Measurements from ENCODE around the gene PKN3.
A peak's percentile ranks its signal among the peaks of the same experiment; 100 is the strongest.

The PKN3 gene

DNA sequence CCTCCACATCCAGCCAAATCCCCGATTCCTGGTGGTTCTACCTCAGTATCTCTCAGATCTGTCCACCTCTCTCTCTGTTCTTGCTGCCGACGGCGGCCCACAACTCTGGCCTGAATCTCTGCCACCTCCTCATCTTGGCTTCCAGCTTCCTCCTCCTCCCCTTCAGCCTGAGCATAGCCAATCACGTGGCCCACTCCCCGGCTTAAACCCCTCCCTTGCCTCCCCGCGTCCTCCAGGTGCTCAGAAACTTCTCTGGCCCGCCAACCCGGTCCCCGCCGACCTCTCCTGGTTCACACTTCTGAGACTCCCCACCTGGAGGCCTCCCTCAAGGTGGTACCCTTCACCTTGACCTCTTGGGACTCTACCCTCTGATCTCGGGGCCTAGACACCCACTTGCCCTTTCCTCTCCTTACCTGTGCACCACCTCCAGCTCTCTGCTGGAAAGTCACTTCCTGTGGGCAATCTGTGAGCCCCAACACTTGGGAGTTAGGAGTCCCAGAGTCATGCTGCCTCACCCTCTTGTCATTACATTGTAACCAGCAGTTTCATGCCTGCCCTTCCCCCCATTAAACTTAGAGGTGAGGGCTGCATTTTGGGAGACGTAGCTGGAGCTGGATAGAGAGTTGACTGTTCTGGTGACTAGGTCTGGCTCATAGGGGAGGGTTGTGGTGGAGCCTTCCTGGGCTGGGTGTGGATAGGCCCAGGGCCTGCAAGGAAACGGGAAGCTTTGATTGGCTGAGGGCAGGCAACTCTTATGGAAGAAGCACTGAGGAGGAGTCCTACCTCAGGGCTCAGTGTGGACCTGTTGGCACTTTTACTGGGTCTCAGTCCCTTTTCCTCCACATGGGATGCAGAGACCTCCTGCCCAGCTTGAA is 17.7 kb upstream of the PKN3 start:
- peak; percentile 86 for DNase-seq (ENCODE audit: low read depth)
- peak overlapping the region; percentile 92 for H3K4me3 ChIP-seq (ENCODE audit: low read depth, low read length)
- TF ChIP-seq, protein P1, sequence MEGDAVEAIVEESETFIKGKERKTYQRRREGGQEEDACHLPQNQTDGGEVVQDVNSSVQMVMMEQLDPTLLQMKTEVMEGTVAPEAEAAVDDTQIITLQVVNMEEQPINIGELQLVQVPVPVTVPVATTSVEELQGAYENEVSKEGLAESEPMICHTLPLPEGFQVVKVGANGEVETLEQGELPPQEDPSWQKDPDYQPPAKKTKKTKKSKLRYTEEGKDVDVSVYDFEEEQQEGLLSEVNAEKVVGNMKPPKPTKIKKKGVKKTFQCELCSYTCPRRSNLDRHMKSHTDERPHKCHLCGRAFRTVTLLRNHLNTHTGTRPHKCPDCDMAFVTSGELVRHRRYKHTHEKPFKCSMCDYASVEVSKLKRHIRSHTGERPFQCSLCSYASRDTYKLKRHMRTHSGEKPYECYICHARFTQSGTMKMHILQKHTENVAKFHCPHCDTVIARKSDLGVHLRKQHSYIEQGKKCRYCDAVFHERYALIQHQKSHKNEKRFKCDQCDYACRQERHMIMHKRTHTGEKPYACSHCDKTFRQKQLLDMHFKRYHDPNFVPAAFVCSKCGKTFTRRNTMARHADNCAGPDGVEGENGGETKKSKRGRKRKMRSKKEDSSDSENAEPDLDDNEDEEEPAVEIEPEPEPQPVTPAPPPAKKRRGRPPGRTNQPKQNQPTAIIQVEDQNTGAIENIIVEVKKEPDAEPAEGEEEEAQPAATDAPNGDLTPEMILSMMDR (IDR thresholded peaks at IDR 0.05; ENCODE audit: low read depth, low read length), result no peak
- TF ChIP-seq POLR2A (IDR thresholded peaks at IDR 0.05; ENCODE audit: extremely low read depth, insufficient read length) (peak; percentile 91), MYC (IDR thresholded peaks at IDR 0.05; ENCODE audit: low read depth, low read length) (peak; percentile 71)
- TF ChIP-seq, protein P2, sequence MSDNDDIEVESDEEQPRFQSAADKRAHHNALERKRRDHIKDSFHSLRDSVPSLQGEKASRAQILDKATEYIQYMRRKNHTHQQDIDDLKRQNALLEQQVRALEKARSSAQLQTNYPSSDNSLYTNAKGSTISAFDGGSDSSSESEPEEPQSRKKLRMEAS (IDR thresholded peaks at IDR 0.05; ENCODE audit: low read depth, low read length), result peak; percentile 96

DNA sequence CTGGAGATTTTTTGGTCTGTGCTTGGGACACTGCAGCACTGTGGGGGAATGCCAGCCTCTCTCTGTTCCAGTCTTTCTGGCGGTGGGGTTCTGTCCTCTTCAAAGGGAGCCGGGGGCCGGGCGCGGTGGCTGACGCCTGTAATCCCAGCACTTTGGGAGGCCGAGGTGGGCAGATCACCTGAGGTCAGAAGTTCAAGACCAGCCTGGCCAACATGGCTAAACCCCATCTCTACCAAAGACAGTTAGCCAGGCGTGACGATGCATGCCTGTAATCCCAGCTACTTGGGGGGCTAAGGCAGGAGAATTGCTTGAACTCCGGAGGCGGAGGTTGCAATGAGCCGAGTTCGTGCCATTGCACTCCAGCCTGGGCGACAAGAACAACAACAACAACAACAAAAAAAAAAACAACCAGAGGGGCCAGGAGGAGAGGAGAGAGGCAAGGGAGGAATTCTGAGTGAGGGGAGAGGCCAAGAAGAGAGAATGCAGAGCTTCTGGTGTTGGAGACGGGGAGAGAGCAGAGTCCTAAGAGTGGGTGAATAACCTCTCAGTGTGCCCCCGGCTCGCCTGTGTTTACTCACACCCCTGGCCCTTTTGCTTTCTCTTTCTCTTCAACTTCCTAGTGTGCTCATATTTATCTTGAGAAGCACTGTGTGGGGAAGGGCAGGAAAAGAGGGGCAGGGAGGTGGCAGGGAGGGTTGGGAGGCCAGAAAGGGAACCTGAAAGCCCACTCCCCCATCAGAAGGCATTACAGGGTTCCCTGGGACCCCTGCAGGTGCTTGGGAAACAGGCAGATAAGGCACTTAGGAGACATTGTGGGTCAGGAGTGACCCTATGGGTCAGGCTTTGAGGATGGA is 16.4 kb upstream of the PKN3 start:
- TF ChIP-seq, protein P2 (IDR thresholded peaks at IDR 0.05; ENCODE audit: low read depth, low read length), result no peak
- no peak for TF ChIP-seq MYC (IDR thresholded peaks at IDR 0.05; ENCODE audit: low read depth, low read length)
- TF ChIP-seq, protein P1 (IDR thresholded peaks at IDR 0.05; ENCODE audit: low read depth, low read length), result no peak
- peak; percentile 16 for TF ChIP-seq POLR2A (IDR thresholded peaks at IDR 0.05; ENCODE audit: extremely low read depth, insufficient read length)
- H3K4me3 ChIP-seq (ENCODE audit: low read depth, low read length), result peak overlapping the region; percentile 92

DNA sequence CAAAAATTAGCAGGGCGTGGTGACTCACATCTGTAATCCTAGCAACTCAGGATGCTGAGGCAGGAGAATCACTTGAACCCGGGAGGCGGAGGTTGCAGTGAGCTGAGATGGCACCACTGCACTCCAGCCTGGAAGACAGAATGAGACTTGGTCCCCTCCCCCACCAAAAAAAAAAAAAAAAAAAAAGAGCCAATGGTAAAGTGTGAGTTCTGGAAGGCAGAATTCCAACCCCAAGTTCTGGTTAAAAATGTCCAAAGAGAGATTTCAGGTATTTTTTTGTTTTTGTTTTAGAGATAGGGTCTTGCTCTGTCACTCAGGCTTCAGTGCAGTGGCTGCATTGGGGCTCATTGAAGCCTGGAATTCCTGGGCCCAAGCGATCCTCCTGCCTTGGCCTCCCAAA is 14.8 kb upstream of the PKN3 start:
- no peak for DNase-seq (ENCODE audit: low read depth)
- TF ChIP-seq POLR2A (IDR thresholded peaks at IDR 0.05; ENCODE audit: extremely low read depth, insufficient read length) (no peak), MYC (IDR thresholded peaks at IDR 0.05; ENCODE audit: low read depth, low read length) (no peak)
- TF ChIP-seq, protein P1 (IDR thresholded peaks at IDR 0.05; ENCODE audit: low read depth, low read length), result no peak
- TF ChIP-seq, protein P2 (IDR thresholded peaks at IDR 0.05; ENCODE audit: low read depth, low read length), result no peak
- H3K4me3 ChIP-seq (ENCODE audit: low read depth, low read length), result no peak overlapping the region

More for the DNA sequence above, 16.4 kb upstream of the PKN3 start:
- DNase-seq (ENCODE audit: low read depth), result peak; percentile 31

DNA sequence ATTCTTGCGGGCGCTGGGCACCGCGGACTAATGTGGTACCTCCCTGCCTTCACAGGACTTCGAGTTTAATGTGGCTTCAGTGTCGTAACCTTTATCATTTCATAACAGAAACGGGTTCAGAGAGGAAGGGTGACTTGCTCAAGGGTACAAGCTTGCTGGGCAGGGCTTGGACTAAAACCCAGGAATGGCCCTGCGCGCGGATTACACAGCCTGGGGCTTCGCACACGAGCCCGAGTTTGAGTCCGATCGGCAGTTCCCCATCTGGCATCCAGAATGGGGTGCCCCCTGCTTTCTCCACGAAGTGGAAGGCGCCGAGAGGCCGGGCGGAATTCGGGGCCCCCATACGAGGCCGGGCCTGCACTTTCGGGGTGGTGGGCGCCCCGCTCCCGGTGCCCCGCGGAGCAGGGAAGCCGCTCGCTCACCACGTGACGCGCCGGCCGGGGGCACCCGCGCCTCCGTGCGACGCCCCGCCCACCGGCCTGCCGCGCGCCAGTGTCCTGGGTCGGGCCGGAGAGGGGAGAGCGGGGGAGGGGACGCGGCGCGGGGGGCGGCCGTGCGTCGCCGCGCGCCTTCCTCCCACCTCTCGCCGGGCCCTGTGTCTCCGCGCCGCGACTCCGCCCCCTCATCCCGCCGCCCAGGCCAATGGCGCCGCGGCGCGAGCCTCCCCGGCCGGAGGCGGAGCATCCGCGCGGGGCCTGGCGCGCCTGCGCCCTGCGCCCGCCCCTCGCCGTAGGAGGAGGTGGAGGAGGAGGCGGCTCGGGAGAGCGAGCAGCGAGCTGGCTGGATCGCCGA is 13.6 kb upstream of the PKN3 start, which contains the start of gene SET:
SET (plus strand) TSS at position 722 of the 792 bp plus-strand sequence. CDS start 361 bp downstream, outside the sequence.
- peak within 1 kb of the TSS; percentile 68 for H3K4me3 ChIP-seq (ENCODE audit: low read depth, low read length)
- DNase-seq (ENCODE audit: low read depth), result peak; percentile 95
- TF ChIP-seq, protein P2 (IDR thresholded peaks at IDR 0.05; ENCODE audit: low read depth, low read length), result peak; percentile 68; the same call in 1 of the 2 replicates
- TF ChIP-seq MYC (IDR thresholded peaks at IDR 0.05; ENCODE audit: low read depth, low read length) (peak; percentile 77), POLR2A (IDR thresholded peaks at IDR 0.05; ENCODE audit: extremely low read depth, insufficient read length) (peak; percentile 92)
- TF ChIP-seq, protein P1 (IDR thresholded peaks at IDR 0.05; ENCODE audit: low read depth, low read length), result no peak

DNA sequence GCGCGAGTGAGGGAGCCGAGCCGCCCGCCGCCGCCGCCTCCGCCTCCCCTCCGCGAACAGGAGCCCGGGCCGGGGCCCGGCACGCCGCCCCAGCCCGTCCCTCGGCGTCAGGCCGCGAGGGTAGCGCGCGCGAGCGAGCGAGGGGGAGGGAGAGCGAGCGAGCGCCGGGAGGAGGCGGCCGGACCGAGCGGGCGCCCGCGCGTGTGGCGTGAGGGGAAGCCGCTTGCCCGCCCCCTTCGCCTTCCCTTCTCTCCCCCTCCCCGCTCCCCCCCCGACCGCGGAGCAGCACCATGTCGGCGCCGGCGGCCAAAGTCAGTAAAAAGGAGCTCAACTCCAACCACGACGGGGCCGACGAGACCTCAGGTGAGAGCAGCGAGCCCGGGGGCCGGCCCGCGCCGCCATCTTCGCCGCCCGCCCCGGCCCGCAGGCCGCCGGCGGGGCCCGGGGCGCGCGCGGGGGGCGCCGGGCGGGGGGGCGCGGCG is 13.0 kb upstream of the PKN3 start:
- peak overlapping the region; percentile 46 for H3K4me3 ChIP-seq (ENCODE audit: low read depth, low read length)
- DNase-seq (ENCODE audit: low read depth), result no peak
- TF ChIP-seq, protein P2 (IDR thresholded peaks at IDR 0.05; ENCODE audit: low read depth, low read length), result no peak
- TF ChIP-seq POLR2A (IDR thresholded peaks at IDR 0.05; ENCODE audit: extremely low read depth, insufficient read length) (no peak), MYC (IDR thresholded peaks at IDR 0.05; ENCODE audit: low read depth, low read length) (no peak; the same call in 1 of the 2 replicates)
- TF ChIP-seq, protein P1 (IDR thresholded peaks at IDR 0.05; ENCODE audit: low read depth, low read length), result no peak

Measured in NB4 (cell line).